Measurements from ENCODE around the gene TMEM242. TPM values are rescaled to one million over a fixed set of nuclear protein-coding genes. Genes with fewer than 3 reads are reported as not detected.

TMEM242 gene
- total and polyA plus RNA-seq, 10 donors, result 3.7 to 16.0 (median 7.2) TPM

- intact Hi-C loops (cut with DNase I; ENCODE audit: low total_unique reads), result loop anchor here (10.0 kb wide), 1 partner anchor 240 kb away; no protein-coding TSS in a partner anchor
- peak; percentile 97 for DNase-seq
- 0 to 1% (median 1%) methylated on average over 58 to 93 of the region's 93 CpGs for WGBS, 5 donors
- Histone ChIP-seq H3K9me3 (no peaks in the 10 kb centered on the region), H3K36me3 (no peaks in the 10 kb centered on the region), H3K4me1 (peaks cover 0 to 30% (median 19%) of the 10 kb centered on the region in 6 donors), H3K4me3 (peak overlapping the region; percentile 52 to 87 (median 63)), H3K27me3 (replicated peaks in 1 of 7) (no peaks in the 10 kb centered on the region), H3K27ac (peak overlapping the region; percentile 75 to 93 (median 88))
- peak in 1 of 3 donors; percentile 6 for TF ChIP-seq POLR2A (IDR thresholded peaks at IDR 0.05)
- TF ChIP-seq CTCF (IDR thresholded peaks at IDR 0.05 in 8 of 11, conservative IDR thresholded peaks at IDR 0.05 in 3 of 11), result peak; percentile 10 to 97 (median 87)
- peak; percentile 82 to 86 (median 86) for TF ChIP-seq POLR2AphosphoS5 (IDR thresholded peaks at IDR 0.05)
These were observed 48.7 kb downstream of the TMEM242 start for GRCh38 chr6:157274471-157275226.

GRCh38 chr6:157273756-157274470 is 49.4 kb downstream of the TMEM242 start:
- peaks cover 1 to 37% (median 25%) of the 10 kb centered on the region in 6 donors for H3K4me1 ChIP-seq
- no peaks in the 10 kb centered on the region for H3K36me3 ChIP-seq
- TF ChIP-seq POLR2AphosphoS5 (IDR thresholded peaks at IDR 0.05), result peak; percentile 32 to 71 (median 57)
- TF ChIP-seq POLR2A (IDR thresholded peaks at IDR 0.05), result peak in 1 of 3 donors; percentile 13
- TF ChIP-seq CTCF (IDR thresholded peaks at IDR 0.05 in 8 of 11, conservative IDR thresholded peaks at IDR 0.05 in 3 of 11), result no peak
- WGBS, 5 donors, result 9 to 15% (median 13%) methylated on average over 28 to 30 of the region's 30 CpGs
- H3K27me3 ChIP-seq (replicated peaks in 1 of 7), result no peaks in the 10 kb centered on the region
- H3K27ac ChIP-seq, result peak overlapping the region; percentile 75 to 93 (median 88)
- no peaks in the 10 kb centered on the region for H3K9me3 ChIP-seq
- intact Hi-C loops (cut with DNase I; ENCODE audit: low total_unique reads), result loop anchor here (10.0 kb wide), 1 partner anchor 239 kb away; no protein-coding TSS in a partner anchor
- peak; percentile 91 for DNase-seq
- H3K4me3 ChIP-seq, result peak overlapping the region; percentile 52 to 87 (median 63)

GRCh38 chr6:157272866-157273755 is 50.2 kb downstream of the TMEM242 start:
- Histone ChIP-seq H3K27me3 (replicated peaks in 1 of 7) (no peaks in the 10 kb centered on the region), H3K27ac (peak overlapping the region in 6 of 8 donors; percentile 82 to 93 (median 90)), H3K4me1 (peaks cover 5 to 43% (median 30%) of the 10 kb centered on the region in 6 donors), H3K36me3 (no peaks in the 10 kb centered on the region), H3K9me3 (no peaks in the 10 kb centered on the region), H3K4me3 (peak overlapping the region in 4 of 8 donors; percentile 63 to 87 (median 66))
- peak; percentile 75 for DNase-seq
- WGBS, 5 donors, result 73 to 84% (median 80%) methylated on average over 18 to 19 of the region's 19 CpGs
- TF ChIP-seq POLR2A (IDR thresholded peaks at IDR 0.05) (no peak), CTCF (IDR thresholded peaks at IDR 0.05 in 8 of 11, conservative IDR thresholded peaks at IDR 0.05 in 3 of 11) (no peak), POLR2AphosphoS5 (IDR thresholded peaks at IDR 0.05) (no peak)
- intact Hi-C loops (cut with DNase I; ENCODE audit: low total_unique reads), result loop anchor here (10.0 kb wide), 1 partner anchor 238 kb away; no protein-coding TSS in a partner anchor

Data from spleen (tissue), 11 donors.